GM12878 (cell line): ENCODE measurements around the gene SERPINE2. TPM values are rescaled to one million over a fixed set of nuclear protein-coding genes. Genes with fewer than 3 reads are reported as not detected.

Source experiments
- ATF7 ChIP-seq: fragments of 450-650 bp; IDR thresholded peaks from 2 replicates; pipeline ENCODE4 v1.6.1; 2016; ENCODE audit warnings: low read depth, mild to moderate bottlenecking
- CBX5 ChIP-seq: sonication (generic); IDR thresholded peaks from 2 replicates; pipeline ENCODE4 v1.6.1; 2016; ENCODE audit warnings: low read depth, moderate library complexity, mild to moderate bottlenecking, inconsistent platforms
- CHD4 ChIP-seq: fragments of 200-600 bp; sonication (generic); IDR thresholded peaks from 2 replicates; pipeline ENCODE4 v1.6.1; 2016; ENCODE audit warnings: mild to moderate bottlenecking
- CUX1 ChIP-seq: IDR thresholded peaks from 2 replicates; pipeline ENCODE4 v1.6.1; 2012; ENCODE audit warnings: improper control_type of control experiment, low read depth, low read length; ENCODE audit not compliant: insufficient replicate concordance
- EED ChIP-seq: sonication (generic); IDR thresholded peaks from 2 replicates; pipeline ENCODE4 v1.6.1; 2016; ENCODE audit warnings: antibody characterized with exemption, low read depth
- FOXM1 ChIP-seq: IDR thresholded peaks from 2 replicates; pipeline ENCODE4 v1.6.1; 2012; ENCODE audit warnings: low read depth, mild to moderate bottlenecking, inconsistent platforms, low read length, moderate library complexity
- GATAD2B ChIP-seq: fragments of 450-650 bp; conservative IDR thresholded peaks from 2 replicates; pipeline ENCODE4 v1.6.1; 2017; ENCODE audit warnings: low read depth, mild to moderate bottlenecking, moderate library complexity
- HDAC2 ChIP-seq: fragments of 200-600 bp; sonication (generic); IDR thresholded peaks from 2 replicates; pipeline ENCODE4 v1.6.1; 2017
- IKZF1 ChIP-seq: fragments of 450-650 bp; conservative IDR thresholded peaks from 2 replicates; pipeline ENCODE4 v1.6.1; 2017; ENCODE audit warnings: antibody characterized with exemption, mild to moderate bottlenecking
- IKZF2 ChIP-seq, 2 experiments: fragments of 450-650 bp; IDR thresholded peaks; 2 replicates each; pipeline ENCODE4 v1.6.1; 2017; ENCODE audit warnings: mild to moderate bottlenecking in 2 of 2, moderate library complexity in 2 of 2
- IRF5 ChIP-seq: fragments of 450-650 bp; IDR thresholded peaks from 2 replicates; pipeline ENCODE4 v1.6.1; 2017; ENCODE audit warnings: borderline replicate concordance
- JUNB ChIP-seq: IDR thresholded peaks from 2 replicates; pipeline ENCODE4 v1.6.1; 2016; ENCODE audit warnings: antibody characterized with exemption, mild to moderate bottlenecking
- MTA3 ChIP-seq: IDR thresholded peaks from 2 replicates; pipeline ENCODE4 v1.6.1; 2012; ENCODE audit warnings: low read length, inconsistent platforms, borderline replicate concordance
- NFYB ChIP-seq: IDR thresholded peaks from 2 replicates; pipeline ENCODE4 v1.6.1; 2011; ENCODE audit warnings: low read depth, mild to moderate bottlenecking, low read length, improper control_type of control experiment, moderate library complexity; ENCODE audit not compliant: insufficient read depth
- PAX8 ChIP-seq: fragments of 450-650 bp; IDR thresholded peaks from 2 replicates; pipeline ENCODE4 v1.6.1; 2017; ENCODE audit warnings: mild to moderate bottlenecking, moderate library complexity
- RBBP5 ChIP-seq: fragments of 200-600 bp; sonication (generic); conservative IDR thresholded peaks from 2 replicates; pipeline ENCODE4 v1.6.1; 2016
- RELA ChIP-seq: fragments of 450-650 bp; IDR thresholded peaks from 2 replicates; pipeline ENCODE4 v1.8.0; 2014; ENCODE audit warnings: borderline replicate concordance; ENCODE audit not compliant: partially characterized antibody
- RUNX3 ChIP-seq: IDR thresholded peaks from 2 replicates; pipeline ENCODE4 v1.6.1; 2012; ENCODE audit warnings: low read length, inconsistent platforms
- SIX5 ChIP-seq: IDR thresholded peaks from 2 replicates; pipeline ENCODE4 v1.6.1; 2011; ENCODE audit warnings: mild to moderate bottlenecking, low read depth, low read length, moderate library complexity; ENCODE audit not compliant: severe bottlenecking
- SPI1 ChIP-seq: IDR thresholded peaks from 2 replicates; pipeline ENCODE4 v1.6.1; 2011; ENCODE audit warnings: low read depth, mild to moderate bottlenecking, low read length, moderate library complexity, borderline replicate concordance; ENCODE audit not compliant: insufficient read depth
- SREBF2 ChIP-seq: IDR thresholded peaks from 2 replicates; pipeline ENCODE4 v1.6.1; 2012; ENCODE audit warnings: mild to moderate bottlenecking, low read length
- ZNF384 ChIP-seq: IDR thresholded peaks from 2 replicates; pipeline ENCODE4 v1.6.1; 2012; ENCODE audit warnings: low read depth, mild to moderate bottlenecking, low read length, improper control_type of control experiment, borderline replicate concordance
- polyA plus RNA-seq, 11 experiments: library from polyadenylated mRNA; depleted of rRNA in 4 of 11; unstranded in 6 of 11; stranded (reverse) in 5 of 11; fragments of >200 nt; fragmentation: Nextera tagmentation in 4 of 11; fragmentation: Illumina TruSeq in 1 of 11; extraction: Ambion mirVana in 4 of 11; extraction: Trizol in 1 of 11; gene quantifications; 1 replicate in 1 of 11; 2 replicates in 10 of 11; pipeline versions ENCODE4 v1.2.1 to v1.2.3, GENCODE V29; 2011 to 2016; ENCODE audit warnings: inconsistent platforms in 2 of 11, missing spikeins in 2 of 11, low read depth in 1 of 11
- total RNA-seq, 4 experiments: library from RNA; depleted of rRNA in 3 of 4; stranded (reverse); fragments of >200 nt in 3 of 4; fragmentation: Illumina TruSeq in 1 of 4; extraction: Trizol in 1 of 4; gene quantifications; 2 replicates each; pipeline versions ENCODE4 v1.2.1 to v1.2.3, GENCODE V29; 2013 to 2021
- TF ChIP-seq, protein P1 (sequence below): IDR thresholded peaks from 2 replicates; pipeline ENCODE4 v1.6.1; 2011; ENCODE audit warnings: low read depth, mild to moderate bottlenecking, low read length, moderate library complexity, borderline replicate concordance; ENCODE audit errors: extremely low read depth

Gene SERPINE2
- total and polyA plus RNA-seq, 10 of the 15 experiments (the other 5 are each of a cell fraction or from before 2014, with no cell fraction given): 0.18 to 1.7 (median 0.39) TPM

DNA sequence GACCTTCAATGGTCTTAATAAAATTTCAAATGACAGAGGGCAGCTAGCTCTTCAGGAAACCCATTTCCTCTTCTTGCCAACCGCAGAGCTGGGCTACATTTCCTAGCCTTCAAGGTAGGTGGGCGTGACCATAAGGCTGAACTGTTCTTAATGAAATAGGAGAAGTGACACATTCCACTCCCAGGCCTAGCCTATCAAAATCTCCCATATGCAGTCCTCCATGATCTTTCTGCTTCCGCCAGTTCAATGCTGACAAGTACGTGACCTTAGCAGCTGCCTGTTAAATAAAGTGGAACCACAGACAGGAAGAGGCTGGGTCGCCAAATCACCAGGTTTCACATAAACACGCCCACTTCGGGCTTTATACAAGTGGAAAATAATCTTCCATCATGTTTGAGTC is 13.2 kb downstream of the SERPINE2 start (continued):
- TF ChIP-seq CUX1 (no peak), MTA3 (no peak), NFYB (0 out of 2 replicates have a peak, but pooled peaks have one; percentile 13), RBBP5 (no peak), IKZF2 (IDR thresholded peaks at IDR 0.05) (peak; percentile 27 to 49; a peak in 1 of 4 replicates), IRF5 (no peak), ZNF384 (no peak), CBX5 (no peak), EED (0 out of 2 replicates have a peak, but pooled peaks have one; percentile 26), IKZF1 (0 out of 2 replicates have a peak, but pooled peaks have one; percentile 7), ATF7 (no peak), SREBF2 (no peak), CHD4 (no peak), HDAC2 (no peak), RELA (no peak), GATAD2B (no peak), SIX5 (no peak), SPI1 (peak; percentile 87), JUNB (no peak), PAX8 (no peak), FOXM1 (no peak), RUNX3 (peak; percentile 68)
- TF ChIP-seq, protein P1, sequence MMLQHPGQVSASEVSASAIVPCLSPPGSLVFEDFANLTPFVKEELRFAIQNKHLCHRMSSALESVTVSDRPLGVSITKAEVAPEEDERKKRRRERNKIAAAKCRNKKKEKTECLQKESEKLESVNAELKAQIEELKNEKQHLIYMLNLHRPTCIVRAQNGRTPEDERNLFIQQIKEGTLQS: no peak
